ENCODE results near the gene TMEM121B. TPM values are rescaled to one million over a fixed set of nuclear protein-coding genes. Genes with fewer than 3 reads are reported as not detected.

Gene TMEM121B
- polyA plus RNA-seq, 1 of the 3 experiments (the other 2 are of a cell fraction), result 0.13 TPM

DNA sequence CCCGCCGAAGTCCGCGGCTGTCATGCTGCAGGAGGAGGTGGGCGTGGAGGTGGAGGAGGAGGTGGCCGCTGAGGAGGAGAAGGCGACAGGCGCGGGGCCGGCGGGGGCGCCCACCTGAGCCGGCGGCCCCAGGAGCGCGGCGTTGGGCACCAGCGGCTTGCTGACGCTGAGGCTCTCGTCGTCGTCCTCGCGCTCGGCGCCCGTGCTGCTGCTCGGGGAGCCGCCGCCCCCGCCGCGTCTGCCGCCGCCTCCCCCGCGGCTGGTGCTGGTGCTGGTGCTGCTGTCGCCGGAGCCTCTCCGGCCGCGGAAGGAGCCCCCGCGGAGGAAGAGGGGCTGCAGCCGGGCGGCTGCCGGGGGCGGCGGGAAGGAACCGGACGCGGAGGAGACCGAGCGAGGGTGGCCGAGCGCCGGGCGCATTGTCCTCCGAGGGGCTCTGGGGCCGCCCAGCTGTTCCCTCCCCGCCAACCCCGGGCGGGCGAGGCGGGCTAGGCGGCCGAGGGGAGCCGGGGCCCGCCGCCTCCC, 388 bp downstream of the TMEM121B start:
- no peak overlapping the region; a peak in 1 of 4 replicates for H3K27ac ChIP-seq (ENCODE audit: low read depth in 2 of 2, low read length in 1 of 2)
- WGBS (ENCODE audit: low lambda C conversion rate), result 0% methylated on average over 4 of the region's 70 CpGs
- H3K4me2 ChIP-seq, result peak overlapping the region; percentile 75
- ChIA-PET CTCF (interaction anchor here (1.2 kb wide), 2 partner anchors 10 to 15 kb away, joined by 3 to 5 read pairs; no protein-coding TSS in a partner anchor), POLR2A (interaction anchor here (0.7 to 1.7 kb wide), 2 partner anchors 16 to 51 kb away, joined by 3 to 6 read pairs; no protein-coding TSS in a partner anchor)
- peaks cover 5% of the 10 kb centered on the region for H3F3A ChIP-seq (replicated peaks; ENCODE audit: insufficient read depth)
- H3K36me3 ChIP-seq (replicated peaks in 1 of 2; ENCODE audit: control insufficient read depth in 1 of 2, insufficient read depth in 2 of 2, low read length in 1 of 2), result no peaks in the 10 kb centered on the region
- peaks cover 0 to 5% of the 10 kb centered on the region in 2 experiments; a peak in 1 of 4 replicates for H3K4me1 ChIP-seq (ENCODE audit: control insufficient read depth in 1 of 2, insufficient read depth in 2 of 2, low read depth in 1 of 2, low read length in 1 of 2)
- no peak overlapping the region for H2AFZ ChIP-seq (ENCODE audit: low read depth)
- H3K9me3 ChIP-seq, result no peaks in the 10 kb centered on the region
- peaks cover 9% of the 10 kb centered on the region; the same call in 1 of the 2 replicates for H3K27me3 ChIP-seq (ENCODE audit: insufficient read depth)
- H3K9me2 ChIP-seq, result no peaks in the 10 kb centered on the region
- peak overlapping the region; percentile 49 to 57 for H3K4me3 ChIP-seq (ENCODE audit: low read depth in 2 of 2, low read length in 1 of 2)
- DNase-seq, result no peak
- no peaks in the 10 kb centered on the region for H4K20me1 ChIP-seq (ENCODE audit: insufficient read depth)
- no peak for TF ChIP-seq YY1 (IDR thresholded peaks at IDR 0.05; ENCODE audit: low read depth)
- TF ChIP-seq GABPA (IDR thresholded peaks at IDR 0.05; ENCODE audit: low read depth), result no peak
- no peak for TF ChIP-seq RCOR1 (IDR thresholded peaks at IDR 0.05; ENCODE audit: low read length)
- TF ChIP-seq, protein P1, sequence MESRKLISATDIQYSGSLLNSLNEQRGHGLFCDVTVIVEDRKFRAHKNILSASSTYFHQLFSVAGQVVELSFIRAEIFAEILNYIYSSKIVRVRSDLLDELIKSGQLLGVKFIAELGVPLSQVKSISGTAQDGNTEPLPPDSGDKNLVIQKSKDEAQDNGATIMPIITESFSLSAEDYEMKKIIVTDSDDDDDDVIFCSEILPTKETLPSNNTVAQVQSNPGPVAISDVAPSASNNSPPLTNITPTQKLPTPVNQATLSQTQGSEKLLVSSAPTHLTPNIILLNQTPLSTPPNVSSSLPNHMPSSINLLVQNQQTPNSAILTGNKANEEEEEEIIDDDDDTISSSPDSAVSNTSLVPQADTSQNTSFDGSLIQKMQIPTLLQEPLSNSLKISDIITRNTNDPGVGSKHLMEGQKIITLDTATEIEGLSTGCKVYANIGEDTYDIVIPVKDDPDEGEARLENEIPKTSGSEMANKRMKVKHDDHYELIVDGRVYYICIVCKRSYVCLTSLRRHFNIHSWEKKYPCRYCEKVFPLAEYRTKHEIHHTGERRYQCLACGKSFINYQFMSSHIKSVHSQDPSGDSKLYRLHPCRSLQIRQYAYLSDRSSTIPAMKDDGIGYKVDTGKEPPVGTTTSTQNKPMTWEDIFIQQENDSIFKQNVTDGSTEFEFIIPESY (IDR thresholded peaks at IDR 0.05; ENCODE audit: borderline replicate concordance, low read depth), result no peak
- TF ChIP-seq RFX5 (IDR thresholded peaks at IDR 0.05; ENCODE audit: low read length), result no peak
- no peak for TF ChIP-seq TAF1 (IDR thresholded peaks at IDR 0.05; ENCODE audit: borderline replicate concordance, low read depth, low read length)
- TF ChIP-seq NRF1 (IDR thresholded peaks at IDR 0.05; ENCODE audit: low read depth, low read length), result no peak
- H3K79me2 ChIP-seq (ENCODE audit: insufficient read depth), result no peaks in the 10 kb centered on the region
- H3K9ac ChIP-seq, result no peak overlapping the region

DNA sequence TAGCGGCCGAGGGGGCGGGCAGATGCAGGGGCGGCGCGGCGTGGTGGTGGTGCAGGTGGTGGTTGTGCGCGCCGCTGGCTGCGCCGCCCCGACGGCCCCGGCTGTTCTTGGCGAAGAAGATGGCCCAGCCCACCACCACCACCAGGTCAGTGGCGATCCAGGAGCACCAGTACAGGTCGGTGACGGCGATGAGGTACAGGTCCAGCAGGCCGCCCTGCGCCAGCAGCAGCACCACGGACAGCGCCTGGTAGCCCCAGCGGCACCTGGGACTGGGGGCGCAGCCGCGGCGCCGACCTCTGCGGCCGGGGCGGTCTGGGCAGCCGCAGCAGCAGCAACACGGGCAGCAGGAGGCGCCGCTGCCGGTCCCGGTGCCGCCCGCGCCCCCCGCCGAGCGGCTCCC, 879 bp downstream of the TMEM121B start:
- Histone ChIP-seq H3K9ac (no peak overlapping the region), H3K4me3 (ENCODE audit: low read depth in 2 of 2, low read length in 1 of 2) (peak overlapping the region in 1 of 2 experiments; percentile 49; a peak in 2 of 4 replicates), H3K27me3 (ENCODE audit: insufficient read depth) (peaks cover 9% of the 10 kb centered on the region; the same call in 1 of the 2 replicates), H3K79me2 (ENCODE audit: insufficient read depth) (no peaks in the 10 kb centered on the region), H3K4me1 (ENCODE audit: control insufficient read depth in 1 of 2, insufficient read depth in 2 of 2, low read depth in 1 of 2, low read length in 1 of 2) (peaks cover 0 to 5% of the 10 kb centered on the region in 2 experiments; a peak in 1 of 4 replicates), H3K27ac (ENCODE audit: low read depth in 2 of 2, low read length in 1 of 2) (no peak overlapping the region), H3K9me3 (no peaks in the 10 kb centered on the region), H3F3A (replicated peaks; ENCODE audit: insufficient read depth) (peaks cover 5% of the 10 kb centered on the region), H3K4me2 (no peak overlapping the region), H2AFZ (ENCODE audit: low read depth) (no peak overlapping the region), H4K20me1 (ENCODE audit: insufficient read depth) (no peaks in the 10 kb centered on the region), H3K36me3 (replicated peaks in 1 of 2; ENCODE audit: control insufficient read depth in 1 of 2, insufficient read depth in 2 of 2, low read length in 1 of 2) (no peaks in the 10 kb centered on the region), H3K9me2 (no peaks in the 10 kb centered on the region)
- peak; percentile 71 for DNase-seq
- ChIA-PET POLR2A (interaction anchor here (0.7 to 1.7 kb wide), 2 partner anchors 17 to 51 kb away, joined by 3 to 6 read pairs; no protein-coding TSS in a partner anchor), CTCF (interaction anchor here (1.0 to 1.2 kb wide), 5 partner anchors 9 to 37 kb away, joined by 3 to 5 read pairs (median 3); no protein-coding TSS in a partner anchor)
- WGBS (ENCODE audit: low lambda C conversion rate), result 67% methylated on average over 3 of the region's 45 CpGs
- TF ChIP-seq, protein P2, sequence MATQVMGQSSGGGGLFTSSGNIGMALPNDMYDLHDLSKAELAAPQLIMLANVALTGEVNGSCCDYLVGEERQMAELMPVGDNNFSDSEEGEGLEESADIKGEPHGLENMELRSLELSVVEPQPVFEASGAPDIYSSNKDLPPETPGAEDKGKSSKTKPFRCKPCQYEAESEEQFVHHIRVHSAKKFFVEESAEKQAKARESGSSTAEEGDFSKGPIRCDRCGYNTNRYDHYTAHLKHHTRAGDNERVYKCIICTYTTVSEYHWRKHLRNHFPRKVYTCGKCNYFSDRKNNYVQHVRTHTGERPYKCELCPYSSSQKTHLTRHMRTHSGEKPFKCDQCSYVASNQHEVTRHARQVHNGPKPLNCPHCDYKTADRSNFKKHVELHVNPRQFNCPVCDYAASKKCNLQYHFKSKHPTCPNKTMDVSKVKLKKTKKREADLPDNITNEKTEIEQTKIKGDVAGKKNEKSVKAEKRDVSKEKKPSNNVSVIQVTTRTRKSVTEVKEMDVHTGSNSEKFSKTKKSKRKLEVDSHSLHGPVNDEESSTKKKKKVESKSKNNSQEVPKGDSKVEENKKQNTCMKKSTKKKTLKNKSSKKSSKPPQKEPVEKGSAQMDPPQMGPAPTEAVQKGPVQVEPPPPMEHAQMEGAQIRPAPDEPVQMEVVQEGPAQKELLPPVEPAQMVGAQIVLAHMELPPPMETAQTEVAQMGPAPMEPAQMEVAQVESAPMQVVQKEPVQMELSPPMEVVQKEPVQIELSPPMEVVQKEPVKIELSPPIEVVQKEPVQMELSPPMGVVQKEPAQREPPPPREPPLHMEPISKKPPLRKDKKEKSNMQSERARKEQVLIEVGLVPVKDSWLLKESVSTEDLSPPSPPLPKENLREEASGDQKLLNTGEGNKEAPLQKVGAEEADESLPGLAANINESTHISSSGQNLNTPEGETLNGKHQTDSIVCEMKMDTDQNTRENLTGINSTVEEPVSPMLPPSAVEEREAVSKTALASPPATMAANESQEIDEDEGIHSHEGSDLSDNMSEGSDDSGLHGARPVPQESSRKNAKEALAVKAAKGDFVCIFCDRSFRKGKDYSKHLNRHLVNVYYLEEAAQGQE (IDR thresholded peaks at IDR 0.05; ENCODE audit: low read depth, low read length), result peak; percentile 96
- no peak for TF ChIP-seq TAF1 (IDR thresholded peaks at IDR 0.05; ENCODE audit: borderline replicate concordance, low read depth, low read length)
- TF ChIP-seq RXRA (IDR thresholded peaks at IDR 0.05; ENCODE audit: borderline replicate concordance, low read depth), result no peak
- TF ChIP-seq EZH2phosphoT487 (IDR thresholded peaks at IDR 0.05; ENCODE audit: borderline replicate concordance, low read depth), result no peak
- TF ChIP-seq, protein P3, sequence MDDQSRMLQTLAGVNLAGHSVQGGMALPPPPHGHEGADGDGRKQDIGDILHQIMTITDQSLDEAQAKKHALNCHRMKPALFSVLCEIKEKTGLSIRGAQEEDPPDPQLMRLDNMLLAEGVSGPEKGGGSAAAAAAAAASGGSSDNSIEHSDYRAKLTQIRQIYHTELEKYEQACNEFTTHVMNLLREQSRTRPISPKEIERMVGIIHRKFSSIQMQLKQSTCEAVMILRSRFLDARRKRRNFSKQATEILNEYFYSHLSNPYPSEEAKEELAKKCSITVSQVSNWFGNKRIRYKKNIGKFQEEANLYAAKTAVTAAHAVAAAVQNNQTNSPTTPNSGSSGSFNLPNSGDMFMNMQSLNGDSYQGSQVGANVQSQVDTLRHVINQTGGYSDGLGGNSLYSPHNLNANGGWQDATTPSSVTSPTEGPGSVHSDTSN (IDR thresholded peaks at IDR 0.05), result no peak
